Embryonic facial prominence (tissue), 1 donor: ENCODE measurements around the gene SORL1.
"Not testable (repeated sequence)": the region's sequence is repeated elsewhere in the genome, so short reads cannot be mapped to it uniquely, and the experiment has no call there.

Experiments
- DNase-seq: peaks from one replicate; pipeline ENCODE4 v3.0.0-alpha.2; 2016; ENCODE audit errors: extremely low spot score

SORL1 gene

GRCh38 chr11:121478226-121478894, 26.2 kb downstream of the SORL1 start:
- no peak for DNase-seq

- DNase-seq = no peak
Measured at GRCh38 chr11:121478895-121479697, 27.0 kb downstream of the SORL1 start.

- no peak for DNase-seq
Measured at GRCh38 chr11:121479698-121480238, 27.7 kb downstream of the SORL1 start.

GRCh38 chr11:121481484-121482230, 29.5 kb downstream of the SORL1 start:
- not testable (repeated sequence) for DNase-seq

GRCh38 chr11:121482231-121483129, 30.4 kb downstream of the SORL1 start:
- DNase-seq = no peak

- DNase-seq = no peak
Measured at GRCh38 chr11:121483805-121484480, 31.8 kb downstream of the SORL1 start.

GRCh38 chr11:121485216-121485615, 33.1 kb downstream of the SORL1 start:
- no peak for DNase-seq

GRCh38 chr11:121486054-121486453, 33.9 kb downstream of the SORL1 start:
- no peak for DNase-seq

- DNase-seq = no peak
Measured at GRCh38 chr11:121487191-121487590, 35.1 kb downstream of the SORL1 start.

GRCh38 chr11:121488170-121488569, 36.1 kb downstream of the SORL1 start:
- no peak for DNase-seq

- no peak for DNase-seq
Measured at GRCh38 chr11:121488641-121489040, 36.5 kb downstream of the SORL1 start.

- DNase-seq = no peak
Measured at GRCh38 chr11:121489823-121490222, 37.7 kb downstream of the SORL1 start.

GRCh38 chr11:121494355-121495099, 42.4 kb downstream of the SORL1 start:
- DNase-seq = no peak

GRCh38 chr11:121497176-121497998, 45.3 kb downstream of the SORL1 start:
- no peak for DNase-seq

- DNase-seq = no peak
Measured at GRCh38 chr11:121499405-121499804, 47.3 kb downstream of the SORL1 start.

GRCh38 chr11:121500275-121500674, 48.2 kb downstream of the SORL1 start:
- DNase-seq = no peak

GRCh38 chr11:121500717-121501116, 48.6 kb downstream of the SORL1 start:
- DNase-seq = no peak

GRCh38 chr11:121503051-121503450, 50.9 kb downstream of the SORL1 start:
- no peak for DNase-seq

GRCh38 chr11:121506237-121506636, 54.1 kb downstream of the SORL1 start:
- not testable (repeated sequence) for DNase-seq
